DLD1 (cell line): ENCODE data around the gene CHST3.

ENCODE experiments used
- in situ Hi-C: cut with HindIII; loops from 2 replicates; pipeline ENCODE4 v1.10.0; 2017; ENCODE audit warnings: low sequenced_read_pairs

Gene CHST3

GRCh38 chr10:72009051-72009424, 44.8 kb downstream of the CHST3 start:
- in situ Hi-C loops = no loop called here

DNA sequence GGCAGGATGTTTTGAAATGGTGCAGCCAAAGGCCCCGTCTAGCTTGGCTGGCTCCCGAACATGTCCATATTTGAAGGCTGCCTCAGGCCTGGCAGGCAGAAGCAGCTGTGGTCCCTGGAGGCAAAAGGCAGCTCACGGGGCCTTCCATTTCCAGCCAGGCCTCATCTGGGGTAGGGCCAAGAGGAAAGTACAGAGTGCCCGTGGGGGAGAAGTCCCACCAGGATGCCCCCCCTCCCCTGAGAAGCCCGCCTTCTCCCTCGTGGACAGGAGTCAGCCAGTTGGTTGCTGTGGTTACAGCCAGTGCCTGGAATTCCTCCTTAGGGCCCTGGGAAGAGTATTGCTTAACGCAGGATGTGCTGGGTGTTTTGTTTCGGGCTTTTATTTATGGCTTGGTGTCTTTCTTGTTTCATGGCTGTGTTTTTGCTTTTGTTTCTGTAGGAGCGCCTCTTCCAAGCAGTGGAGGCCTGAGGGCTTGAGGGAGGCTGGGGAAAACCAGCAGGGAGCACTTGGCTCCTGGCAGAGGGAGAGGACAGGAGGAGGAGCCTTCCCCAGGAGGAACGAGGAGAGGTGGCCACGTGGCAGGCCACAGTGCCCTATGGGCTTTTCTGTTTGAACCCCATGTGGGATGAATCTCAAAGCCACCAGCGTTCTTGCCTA, 45.4 kb downstream of the CHST3 start:
- in situ Hi-C loops = no loop called here

DNA sequence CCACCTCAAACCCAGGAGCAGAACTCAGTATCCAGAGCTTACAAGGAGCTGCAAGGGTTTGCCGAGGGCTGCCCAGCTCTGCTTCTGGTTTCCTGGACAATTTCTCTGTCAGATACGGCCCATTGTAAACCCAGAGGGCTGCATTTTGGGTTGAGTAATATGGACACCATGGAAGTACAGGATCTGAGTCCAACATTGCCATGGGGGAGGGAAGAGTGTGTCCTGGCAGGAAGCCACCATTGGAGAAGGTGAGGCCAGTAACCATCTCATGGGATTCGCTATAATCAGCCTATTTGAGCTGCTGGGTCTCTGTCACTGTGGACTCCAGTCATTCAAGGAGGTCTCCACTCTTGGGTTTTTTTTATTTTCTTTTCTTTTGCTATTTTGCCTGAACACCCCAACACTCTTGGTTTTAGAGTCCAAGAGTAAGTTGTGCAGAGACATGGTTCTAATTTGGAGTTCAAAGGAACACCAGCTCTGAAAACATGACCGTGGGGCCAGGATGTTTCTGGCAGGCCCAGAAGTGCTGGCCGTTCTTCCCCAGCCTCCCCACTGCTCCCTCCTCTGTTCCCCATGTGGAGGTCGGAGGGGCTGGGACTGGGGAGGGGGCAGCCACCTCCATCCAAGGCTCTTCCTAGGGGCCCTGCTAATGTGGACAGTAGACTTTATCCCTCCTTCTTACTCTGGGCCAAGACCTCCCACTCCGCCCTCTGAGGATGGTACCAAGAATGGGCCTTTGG, 46.2 kb downstream of the CHST3 start:
- in situ Hi-C loops = no loop called here

- in situ Hi-C loops = no loop called here
Measured at GRCh38 chr10:72011016-72011415, 46.8 kb downstream of the CHST3 start.

- in situ Hi-C loops = no loop called here
Measured at GRCh38 chr10:72011468-72011867, 47.3 kb downstream of the CHST3 start.

- in situ Hi-C loops = no loop called here
Measured at GRCh38 chr10:72011976-72012512, 47.8 kb downstream of the CHST3 start.

GRCh38 chr10:72012796-72013195, 48.6 kb downstream of the CHST3 start:
- in situ Hi-C loops = no loop called here

DNA sequence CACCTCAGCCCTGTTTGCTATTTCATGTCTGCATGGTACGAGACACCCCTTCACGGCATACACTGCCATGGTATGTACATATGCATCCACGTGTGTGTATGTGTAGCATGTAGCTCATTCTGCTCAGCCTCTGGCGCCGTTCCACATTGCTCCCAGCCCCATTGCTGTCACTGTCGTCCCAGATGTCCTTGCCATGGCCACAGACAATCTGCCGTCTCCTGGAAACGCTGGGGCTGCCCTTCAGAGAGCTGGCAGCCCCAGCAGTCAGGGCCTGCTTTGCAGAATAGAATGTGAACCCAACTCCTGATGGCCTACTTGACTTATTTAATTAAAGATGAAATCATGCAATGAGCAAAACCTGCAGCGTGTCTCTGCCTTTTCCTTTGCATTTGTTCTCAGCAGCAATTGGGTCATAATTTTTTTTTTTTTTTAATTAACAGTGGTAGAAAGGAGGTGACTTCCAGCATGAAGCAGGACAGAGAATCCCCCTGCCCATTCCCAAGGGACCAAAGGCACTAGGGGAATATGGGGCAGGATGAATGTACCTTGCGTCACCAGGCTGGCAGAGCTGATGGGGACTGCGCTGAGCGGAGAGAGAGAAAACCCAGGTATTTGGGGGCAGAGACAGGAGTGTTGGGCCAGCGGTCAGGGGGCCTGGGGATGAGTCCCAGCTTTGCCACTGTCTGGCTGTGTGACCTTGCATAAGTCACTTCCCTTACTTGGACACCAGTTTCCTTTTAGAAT, 49.2 kb downstream of the CHST3 start:
- in situ Hi-C loops = no loop called here

- in situ Hi-C loops = no loop called here
Measured at GRCh38 chr10:72014197-72014596, 50.0 kb downstream of the CHST3 start.

- in situ Hi-C loops = no loop called here
Measured at GRCh38 chr10:72014785-72015480, 50.7 kb downstream of the CHST3 start.

GRCh38 chr10:72015841-72016240, 51.6 kb downstream of the CHST3 start:
- in situ Hi-C loops = no loop called here

DNA sequence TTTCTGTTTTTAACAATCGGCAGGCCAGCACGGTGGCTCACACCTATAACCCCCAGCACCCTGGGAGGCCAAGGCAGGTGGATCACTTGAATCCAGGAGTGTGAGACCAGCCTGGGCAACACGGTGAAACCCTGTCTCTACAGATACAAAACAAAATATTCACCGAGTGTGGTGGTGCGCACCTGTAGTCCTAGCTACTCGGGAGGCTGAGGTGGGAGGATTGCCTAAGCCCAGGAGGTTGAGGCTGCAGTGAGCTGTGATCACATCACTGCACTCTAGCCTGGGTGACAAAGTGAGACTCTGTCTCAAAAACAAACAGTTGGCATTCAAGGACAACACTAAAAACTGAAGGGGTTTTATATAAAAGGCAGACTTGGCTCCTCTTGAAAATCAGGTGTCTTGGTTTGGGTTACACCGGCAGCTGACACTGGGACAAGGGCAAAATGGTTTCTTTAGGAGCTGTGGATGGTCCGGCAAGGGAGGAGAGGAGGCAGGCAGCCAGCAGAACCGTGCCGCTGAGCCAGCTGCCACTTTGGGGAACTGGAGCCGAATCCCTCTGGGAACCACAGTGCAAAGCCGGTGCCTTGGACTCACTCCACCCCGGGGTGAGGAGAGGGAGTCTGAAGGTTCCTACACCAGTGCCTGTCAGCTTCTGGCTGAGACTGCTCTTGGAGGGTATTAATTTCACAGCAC, 52.6 kb downstream of the CHST3 start:
- in situ Hi-C loops = no loop called here

GRCh38 chr10:72019085-72019876, 55.1 kb downstream of the CHST3 start:
- in situ Hi-C loops = no loop called here

DNA sequence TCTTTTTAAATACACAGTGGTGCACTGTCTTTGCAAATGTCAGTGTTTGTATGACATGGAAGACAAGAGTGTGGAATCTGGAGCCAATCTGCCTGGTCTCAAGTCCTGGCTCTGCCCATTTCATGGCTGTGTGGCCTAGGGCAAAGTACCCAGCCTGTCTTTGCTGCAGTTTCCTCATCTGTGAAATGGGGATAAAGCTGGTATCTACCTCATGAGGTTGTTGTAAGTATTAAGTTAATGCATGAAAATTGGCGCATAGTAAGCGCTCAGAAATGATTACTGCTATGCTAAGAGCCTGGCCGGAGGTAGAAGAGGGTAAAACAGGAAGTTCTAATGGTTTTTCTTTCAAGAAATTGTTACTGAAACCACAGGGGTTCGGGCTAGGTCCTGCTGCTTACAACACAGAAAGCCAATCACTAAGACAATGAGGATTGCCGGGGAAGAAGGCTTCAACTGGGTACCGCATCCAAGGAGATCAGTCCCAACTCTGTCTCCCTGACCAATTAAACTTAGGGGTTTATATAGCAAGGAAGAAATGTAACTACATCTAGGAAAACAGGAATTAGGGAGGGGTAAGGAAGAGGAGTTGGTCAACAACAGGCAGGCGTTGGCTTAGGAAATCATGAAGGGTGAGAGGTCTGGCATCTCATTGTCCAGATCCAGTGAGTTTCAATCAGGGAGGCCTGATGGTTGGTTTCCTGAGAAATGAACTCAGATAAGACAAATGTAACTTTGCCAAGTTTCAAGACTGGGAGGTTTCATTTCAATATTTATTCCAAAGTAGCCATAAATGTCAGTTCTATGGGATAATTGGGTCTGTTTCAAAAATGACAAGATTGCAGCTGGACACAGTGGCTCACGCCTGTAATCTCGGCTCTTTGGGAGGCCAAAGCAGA, 57.0 kb downstream of the CHST3 start:
- in situ Hi-C loops = no loop called here

GRCh38 chr10:72022228-72022627, 58.0 kb downstream of the CHST3 start:
- in situ Hi-C loops = no loop called here

DNA sequence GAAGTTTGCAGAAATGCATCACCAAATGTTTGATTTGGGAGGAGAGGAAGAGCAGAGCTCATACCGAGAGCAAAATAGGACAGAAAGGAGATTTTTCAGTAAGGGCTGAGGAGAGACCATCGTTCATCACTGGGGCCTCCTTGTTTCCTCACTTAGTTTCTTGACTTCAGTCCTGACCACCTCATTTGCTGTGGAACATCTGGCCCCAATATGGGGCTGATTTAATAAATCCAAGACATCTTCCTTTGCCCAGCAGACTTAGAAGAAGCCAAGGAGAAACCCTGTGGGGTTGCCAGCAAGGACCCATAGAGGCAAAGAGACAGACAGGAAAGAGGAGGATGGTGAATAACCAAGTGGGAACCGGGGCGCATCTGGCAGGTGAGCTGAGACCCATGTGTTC, 60.4 kb downstream of the CHST3 start:
- in situ Hi-C loops = no loop called here

DNA sequence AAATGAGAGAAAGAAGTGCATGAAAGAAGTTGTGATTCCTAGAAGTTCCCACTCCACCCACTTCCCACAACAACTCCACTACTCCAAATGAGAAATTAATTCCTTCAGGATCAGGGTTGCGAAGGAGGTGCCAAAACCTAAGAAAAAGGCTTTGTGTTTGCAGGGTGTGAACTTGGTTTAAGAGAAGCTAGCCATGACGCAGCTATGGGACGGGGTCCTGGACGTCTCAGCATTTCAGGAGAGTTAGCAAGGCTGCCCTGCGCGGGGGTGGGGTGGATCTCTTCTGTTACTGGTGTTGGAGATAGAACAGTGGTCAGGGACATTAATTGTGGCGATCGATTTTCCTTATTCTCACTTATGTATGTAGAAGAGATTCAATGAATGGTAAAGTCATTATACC, 61.2 kb downstream of the CHST3 start:
- in situ Hi-C loops = no loop called here

GRCh38 chr10:72025832-72026231, 61.6 kb downstream of the CHST3 start:
- in situ Hi-C loops = no loop called here
